CD4-positive, alpha-beta memory T cell (primary cell): ENCODE measurements around the gene CAMSAP2. TPM values are rescaled to one million over a fixed set of nuclear protein-coding genes. Genes with fewer than 3 reads are reported as not detected.

Experiments used
- CTCF ChIA-PET: fragments of 350-600 bp; sonication (Branson Sonifier 250); formaldehyde crosslinking; loops from one replicate; lab custom pipeline; 2021; ENCODE audit warnings: inconsistent platforms; ENCODE audit not compliant: partially characterized antibody; lab: Charles Lee
- POLR2A ChIA-PET: fragments of 350-600 bp; sonication (Branson Sonifier 250); formaldehyde crosslinking; loops from one replicate; lab custom pipeline; 2021; ENCODE audit not compliant: partially characterized antibody; lab: Charles Lee
- DNase-seq, 5 donors: peaks; one replicate each; pipeline versions ENCODE4 v3.0.0 to v3.0.0-alpha.2; 2020 to 2022; ENCODE audit warnings: mixed read lengths in 1 of 5
- H3K27ac ChIP-seq: one replicate; pipeline ENCODE4 v1.7.0; 2013; ENCODE audit warnings: low read depth, low read length
- H3K27me3 ChIP-seq: 2 replicates; pipeline ENCODE4 v1.7.0; 2013; ENCODE audit warnings: mild to moderate bottlenecking, low read length, moderate library complexity; ENCODE audit not compliant: insufficient read depth
- H3K36me3 ChIP-seq: 2 replicates; pipeline ENCODE4 v1.7.0; 2013; ENCODE audit warnings: mild to moderate bottlenecking, low read length, moderate library complexity; ENCODE audit not compliant: insufficient read depth
- H3K4me1 ChIP-seq: 2 replicates; pipeline ENCODE4 v1.7.0; 2013; ENCODE audit warnings: mild to moderate bottlenecking, low read length, moderate library complexity; ENCODE audit not compliant: insufficient read depth
- H3K4me3 ChIP-seq, 2 donors: one replicate each; pipeline ENCODE4 v1.7.0; 2013; ENCODE audit warnings: low read length in 2 of 2, mild to moderate bottlenecking in 1 of 2
- H3K9me3 ChIP-seq, 2 donors: one replicate each; pipeline ENCODE4 v1.7.0; 2013; ENCODE audit warnings: low read length in 2 of 2, control low read depth in 1 of 2; ENCODE audit not compliant: control insufficient read depth in 1 of 2
- H3K27ac Mint-ChIP-seq, 7 donors: one replicate each; pipeline ENCODE4 v1.8.0; 2020 to 2021; ENCODE audit warnings: mixed read lengths in 7 of 7, mild to moderate bottlenecking in 6 of 7, inconsistent platforms in 3 of 7, moderate library complexity in 3 of 7
- H3K27me3 Mint-ChIP-seq, 2 donors: one replicate each; pipeline ENCODE4 v1.8.0; 2020 to 2021; ENCODE audit warnings: mixed read lengths in 2 of 2
- H3K36me3 Mint-ChIP-seq, 2 donors: one replicate each; pipeline ENCODE4 v1.8.0; 2020 to 2021; ENCODE audit warnings: mixed read lengths in 2 of 2, inconsistent platforms in 1 of 2, mild to moderate bottlenecking in 1 of 2
- H3K4me1 Mint-ChIP-seq, 4 donors: one replicate each; pipeline ENCODE4 v1.8.0; 2020 to 2021; ENCODE audit warnings: mixed read lengths in 4 of 4, mild to moderate bottlenecking in 1 of 4
- H3K4me3 Mint-ChIP-seq, 8 donors: one replicate each; pipeline ENCODE4 v1.8.0; 2020 to 2021; ENCODE audit warnings: mixed read lengths in 8 of 8, mild to moderate bottlenecking in 7 of 8, moderate library complexity in 6 of 8, inconsistent platforms in 3 of 8
- H3K9me3 Mint-ChIP-seq, 8 donors: one replicate each; pipeline ENCODE4 v1.8.0; 2020 to 2021; ENCODE audit warnings: mixed read lengths in 8 of 8, mild to moderate bottlenecking in 5 of 8, inconsistent platforms in 3 of 8, moderate library complexity in 1 of 8
- intact Hi-C: fragments of 100-400 bp; cut with micrococcal nuclease; formaldehyde crosslinking; loops from one replicate; pipeline ENCODE4 v1.15.1; 2023
- polyA plus RNA-seq, 2 donors: library from polyadenylated mRNA; unstranded; fragments of 300-500 nt; fragmentation: Illumina TruSeq; gene quantifications; one replicate each; pipeline ENCODE4 v1.2.3, GENCODE V29; 2021
- total RNA-seq, 2 experiments: library from RNA; stranded (reverse); gene quantifications; one replicate each; pipeline ENCODE4 v1.2.3, GENCODE V29; 2021

CAMSAP2 gene
- total and polyA plus RNA-seq, 4 experiments from 2014 or later, result 1.1 to 7.5 (median 3.7) TPM

- H3K9me3 ChIP-seq, result no peaks in the 10 kb centered on the region
- no peak for DNase-seq
- H3K27me3 Mint-ChIP-seq, result peaks cover 0 to 8% of the 10 kb centered on the region in 2 donors
- peak overlapping the region in 1 of 2 donors; percentile 43 for H3K4me3 ChIP-seq
- peaks cover 47 to 80% (median 59%) of the 10 kb centered on the region in 4 donors for H3K4me1 Mint-ChIP-seq
- H3K4me1 ChIP-seq, result peaks cover 83% of the 10 kb centered on the region
- ChIA-PET POLR2A (interaction anchor here (0.6 to 2.8 kb wide), 10 partner anchors 9 to 25 kb away, joined by 3 to 34 read pairs (median 10); partner anchors contain the start of gene GPR25), CTCF (interaction anchor here (0.7 to 2.7 kb wide), 11 partner anchors 9 to 227 kb away, joined by 3 to 16 read pairs (median 4); partner anchors contain the start of gene GPR25)
- peak overlapping the region; percentile 57 for H3K27ac ChIP-seq
- no peaks in the 10 kb centered on the region for H3K9me3 Mint-ChIP-seq
- H3K36me3 ChIP-seq, result no peaks in the 10 kb centered on the region
- no peaks in the 10 kb centered on the region for H3K36me3 Mint-ChIP-seq
- intact Hi-C loops, result loop anchor here (2.0 kb wide), 2 partner anchors 17 kb away; no protein-coding TSS in a partner anchor
- H3K27me3 ChIP-seq, result no peaks in the 10 kb centered on the region
- H3K27ac Mint-ChIP-seq, result peak overlapping the region; percentile 66 to 92 (median 87)
- peak overlapping the region; percentile 59 to 85 (median 82) for H3K4me3 Mint-ChIP-seq
Measured at GRCh38 chr1:200887772-200888348, 149.2 kb downstream of the CAMSAP2 start.

- Histone ChIP-seq H3K4me1 (peaks cover 79% of the 10 kb centered on the region), H3K9me3 (no peaks in the 10 kb centered on the region), H3K36me3 (no peaks in the 10 kb centered on the region), H3K27ac (peak overlapping the region; percentile 57), H3K27me3 (no peaks in the 10 kb centered on the region), H3K4me3 (peak overlapping the region in 1 of 2 donors; percentile 43)
- no peaks in the 10 kb centered on the region for H3K9me3 Mint-ChIP-seq
- POLR2A ChIA-PET, result interaction anchor here (0.6 to 2.8 kb wide), 12 partner anchors 8 to 82 kb away, joined by 3 to 34 read pairs (median 6); partner anchors contain the start of gene GPR25
- CTCF ChIA-PET, result interaction anchor here (0.7 to 2.7 kb wide), 12 partner anchors 10 to 266 kb away, joined by 3 to 16 read pairs (median 4); partner anchors contain the start of gene GPR25
- H3K27me3 Mint-ChIP-seq, result peaks cover 0 to 8% of the 10 kb centered on the region in 2 donors
- H3K36me3 Mint-ChIP-seq, result no peaks in the 10 kb centered on the region
- peak; percentile 66 to 85 (median 76) for DNase-seq
- H3K27ac Mint-ChIP-seq, result peak overlapping the region; percentile 66 to 92 (median 87)
- intact Hi-C loops, result loop anchor here (2.0 kb wide), 2 partner anchors 16 to 18 kb away; no protein-coding TSS in a partner anchor
- H3K4me1 Mint-ChIP-seq, result peaks cover 44 to 79% (median 58%) of the 10 kb centered on the region in 4 donors
- H3K4me3 Mint-ChIP-seq, result peak overlapping the region; percentile 59 to 85 (median 82)
Measured at GRCh38 chr1:200888349-200888838, 149.7 kb downstream of the CAMSAP2 start.

GRCh38 chr1:200889571-200889970, 150.9 kb downstream of the CAMSAP2 start:
- Histone ChIP-seq H3K36me3 (no peaks in the 10 kb centered on the region), H3K27ac (no peak overlapping the region), H3K9me3 (no peaks in the 10 kb centered on the region), H3K4me1 (peaks cover 71% of the 10 kb centered on the region), H3K4me3 (no peak overlapping the region), H3K27me3 (no peaks in the 10 kb centered on the region)
- Mint-ChIP-seq H3K27me3 (peaks cover 0 to 8% of the 10 kb centered on the region in 2 donors), H3K36me3 (no peaks in the 10 kb centered on the region), H3K4me1 (peaks cover 39 to 67% (median 50%) of the 10 kb centered on the region in 4 donors), H3K27ac (peak overlapping the region; percentile 72 to 92 (median 81)), H3K4me3 (peak overlapping the region; percentile 59 to 85 (median 80)), H3K9me3 (no peaks in the 10 kb centered on the region)
- intact Hi-C loops, result loop anchor here (2.0 kb wide), 2 partner anchors 15 to 19 kb away; no protein-coding TSS in a partner anchor
- CTCF ChIA-PET, result interaction anchor here (1.4 to 2.7 kb wide), 5 partner anchors 11 to 267 kb away, joined by 5 to 16 read pairs (median 8); no protein-coding TSS in a partner anchor
- no peak for DNase-seq
- POLR2A ChIA-PET, result interaction anchor here (1.1 to 2.8 kb wide), 3 partner anchors 11 to 81 kb away, joined by 3 to 34 read pairs (median 4); no protein-coding TSS in a partner anchor

GRCh38 chr1:200890027-200890426, 151.3 kb downstream of the CAMSAP2 start:
- no peaks in the 10 kb centered on the region for H3K36me3 Mint-ChIP-seq
- Histone ChIP-seq H3K9me3 (no peaks in the 10 kb centered on the region), H3K4me3 (no peak overlapping the region), H3K4me1 (peaks cover 67% of the 10 kb centered on the region), H3K27ac (no peak overlapping the region), H3K36me3 (no peaks in the 10 kb centered on the region), H3K27me3 (no peaks in the 10 kb centered on the region)
- CTCF ChIA-PET, result interaction anchor here (1.4 to 2.7 kb wide), 5 partner anchors 11 to 268 kb away, joined by 3 to 16 read pairs (median 7); no protein-coding TSS in a partner anchor
- POLR2A ChIA-PET, result interaction anchor here (2.8 kb wide), 1 partner anchor 12 kb away, joined by 34 read pairs; no protein-coding TSS in a partner anchor
- intact Hi-C loops, result loop anchor here (10.0 kb wide), 1 partner anchor 75 kb away; no protein-coding TSS in a partner anchor
- no peak for DNase-seq
- no peaks in the 10 kb centered on the region for H3K9me3 Mint-ChIP-seq
- peak overlapping the region in 5 of 7 donors; percentile 12 to 92 (median 69) for H3K27ac Mint-ChIP-seq
- peak overlapping the region in 7 of 8 donors; percentile 21 to 82 (median 76) for H3K4me3 Mint-ChIP-seq
- peaks cover 39 to 66% (median 50%) of the 10 kb centered on the region in 4 donors for H3K4me1 Mint-ChIP-seq
- peaks cover 0 to 8% of the 10 kb centered on the region in 2 donors for H3K27me3 Mint-ChIP-seq

GRCh38 chr1:200890818-200891773, 152.4 kb downstream of the CAMSAP2 start:
- Histone ChIP-seq H3K4me1 (peaks cover 59% of the 10 kb centered on the region), H3K4me3 (peak overlapping the region; percentile 24 to 55), H3K27me3 (no peaks in the 10 kb centered on the region), H3K27ac (peak overlapping the region; percentile 28), H3K36me3 (no peaks in the 10 kb centered on the region), H3K9me3 (no peaks in the 10 kb centered on the region)
- H3K36me3 Mint-ChIP-seq, result no peaks in the 10 kb centered on the region
- intact Hi-C loops, result loop anchor here (10.0 kb wide), 1 partner anchor 74 kb away; no protein-coding TSS in a partner anchor
- peaks cover 33 to 58% (median 45%) of the 10 kb centered on the region in 4 donors for H3K4me1 Mint-ChIP-seq
- peaks cover 0 to 8% of the 10 kb centered on the region in 2 donors for H3K27me3 Mint-ChIP-seq
- peak overlapping the region in 5 of 7 donors; percentile 42 to 88 (median 69) for H3K27ac Mint-ChIP-seq
- no peak for DNase-seq
- peak overlapping the region; percentile 59 to 84 (median 76) for H3K4me3 Mint-ChIP-seq
- ChIA-PET POLR2A (interaction anchor here (0.7 to 1.4 kb wide), 5 partner anchors 13 to 24 kb away, joined by 3 to 6 read pairs (median 4); no protein-coding TSS in a partner anchor), CTCF (interaction anchor here (0.7 to 2.3 kb wide), 6 partner anchors 10 to 151 kb away, joined by 3 to 8 read pairs (median 3); no protein-coding TSS in a partner anchor)
- no peaks in the 10 kb centered on the region for H3K9me3 Mint-ChIP-seq

GRCh38 chr1:200891774-200892157, 153.1 kb downstream of the CAMSAP2 start:
- CTCF ChIA-PET, result interaction anchor here (1.0 to 2.3 kb wide), 2 partner anchors 12 to 151 kb away, joined by 3 to 8 read pairs; no protein-coding TSS in a partner anchor
- Mint-ChIP-seq H3K27ac (peak overlapping the region in 3 of 7 donors; percentile 6 to 23 (median 8)), H3K4me1 (peaks cover 31 to 53% (median 42%) of the 10 kb centered on the region in 4 donors), H3K36me3 (no peaks in the 10 kb centered on the region), H3K4me3 (peak overlapping the region; percentile 59 to 84 (median 76)), H3K9me3 (no peaks in the 10 kb centered on the region), H3K27me3 (peaks cover 0 to 8% of the 10 kb centered on the region in 2 donors)
- DNase-seq, result no peak
- peaks cover 53% of the 10 kb centered on the region for H3K4me1 ChIP-seq
- no peaks in the 10 kb centered on the region for H3K36me3 ChIP-seq
- intact Hi-C loops, result loop anchor here (10.0 kb wide), 1 partner anchor 73 kb away; no protein-coding TSS in a partner anchor
- H3K27me3 ChIP-seq, result no peaks in the 10 kb centered on the region
- POLR2A ChIA-PET, result interaction anchor here (1.0 to 1.4 kb wide), 2 partner anchors 14 to 22 kb away, joined by 3 to 6 read pairs; no protein-coding TSS in a partner anchor
- peak overlapping the region; percentile 24 to 55 for H3K4me3 ChIP-seq
- H3K27ac ChIP-seq, result no peak overlapping the region
- H3K9me3 ChIP-seq, result no peaks in the 10 kb centered on the region
